ENCODE results near the gene ZSCAN5C.
A peak's percentile ranks its signal among the peaks of the same experiment; 100 is the strongest.
"Not testable (repeated sequence)": the region's sequence is repeated elsewhere in the genome, so short reads cannot be mapped to it uniquely, and the experiment has no call there.

ZSCAN5C gene

DNA sequence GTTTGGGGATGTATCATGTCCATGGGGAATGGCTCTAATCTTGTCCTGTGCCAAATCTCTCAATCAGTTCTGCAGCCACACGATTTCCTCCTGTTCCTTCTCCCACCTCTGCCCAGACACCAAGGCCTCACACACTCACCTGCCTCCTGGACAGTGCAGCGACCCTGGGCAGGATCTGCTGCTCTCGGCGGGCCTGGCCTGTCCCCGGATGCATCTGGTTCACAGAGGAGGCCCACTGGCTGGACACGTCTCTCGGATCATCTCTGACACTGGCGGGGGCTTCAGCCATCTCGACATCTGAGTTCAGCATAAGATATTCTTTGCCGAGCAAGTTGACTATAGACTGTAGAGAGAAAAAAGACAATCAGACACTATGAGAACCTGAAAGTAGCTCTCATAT, 10.4 kb upstream of the ZSCAN5C start:
- no peak for DNase-seq (ENCODE audit: low read depth in 1 of 2, low spot score in 1 of 2)

DNA sequence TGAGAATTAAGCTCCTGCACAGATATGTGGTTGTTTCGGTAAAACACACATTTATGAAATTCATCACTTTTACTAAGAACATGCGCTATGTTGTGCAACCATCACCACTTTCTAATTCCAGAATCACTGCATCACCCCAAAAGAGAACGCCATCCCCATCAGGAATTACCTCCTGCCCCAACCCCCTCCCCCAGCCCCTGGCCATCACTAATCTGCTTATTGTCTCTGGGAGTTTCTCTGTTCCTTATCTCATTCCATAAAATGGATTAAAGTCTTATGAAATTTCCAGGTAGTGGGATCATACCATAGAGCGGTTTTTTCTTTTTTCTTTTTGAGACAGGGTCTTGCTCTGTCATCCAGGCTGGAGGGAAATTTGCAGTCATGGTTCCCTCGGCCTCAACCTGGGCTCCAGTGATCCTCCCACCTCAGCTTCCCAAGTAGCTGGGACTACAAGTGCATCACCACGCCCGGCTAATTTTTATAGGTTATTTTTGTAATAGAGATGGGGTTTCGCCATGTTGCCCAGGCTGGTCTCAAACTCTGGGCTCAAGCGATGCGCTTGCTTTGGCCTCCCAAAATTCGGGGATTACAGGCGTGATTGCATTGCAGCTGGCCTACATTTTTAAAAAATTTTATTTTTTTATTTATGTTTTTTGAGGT, 8.0 kb upstream of the ZSCAN5C start:
- no peak for DNase-seq (ENCODE audit: low read depth in 1 of 2, low spot score in 1 of 2)

DNA sequence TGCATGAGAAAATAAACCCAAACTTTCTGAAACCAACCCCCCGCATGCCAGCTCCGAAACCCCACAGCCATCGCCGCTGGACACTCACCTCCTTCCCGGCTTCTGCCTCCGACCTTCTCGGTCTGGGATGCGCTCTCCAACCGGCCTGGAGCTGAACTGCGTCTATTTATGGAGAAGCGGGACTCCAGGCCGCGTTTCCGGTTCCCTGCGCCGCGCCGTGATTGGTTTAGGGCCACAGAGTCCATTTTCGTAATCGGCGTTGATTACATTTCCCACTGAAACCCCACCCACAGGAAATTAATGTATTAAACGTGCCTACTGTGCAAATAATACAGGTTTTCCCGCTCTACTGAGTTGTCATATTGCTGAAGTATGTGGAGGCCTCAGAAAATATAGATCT, 4.4 kb upstream of the ZSCAN5C start, which contains the start of gene ZSCAN5B:
Gene ZSCAN5B (minus strand): TSS at position 138 of the 400 bp plus-strand sequence. CDS start 4,731 bp downstream, outside the sequence.
- DNase-seq (ENCODE audit: low read depth in 1 of 2, low spot score in 1 of 2), result not testable (repeated sequence)

DNA sequence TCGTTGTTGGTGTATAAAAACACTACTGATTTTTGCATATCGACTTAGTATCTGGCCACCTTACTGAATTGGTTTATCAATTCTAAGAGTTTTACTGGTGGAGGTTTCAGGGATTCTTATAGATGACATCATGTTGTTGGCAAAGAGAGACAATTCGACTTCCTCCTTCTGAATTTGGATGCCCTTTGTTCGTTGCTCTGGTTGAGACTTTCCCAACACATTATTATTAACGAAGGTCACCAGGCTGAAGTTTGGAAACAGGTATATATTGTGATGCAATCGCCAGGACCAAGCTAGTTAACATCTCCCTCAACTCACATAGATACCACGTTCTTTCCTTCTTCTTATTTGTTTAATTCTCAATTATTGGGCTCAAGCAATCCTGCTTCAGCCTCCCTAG, 2.4 kb upstream of the ZSCAN5C start:
- no peak for DNase-seq (ENCODE audit: low read depth in 1 of 2, low spot score in 1 of 2)

DNA sequence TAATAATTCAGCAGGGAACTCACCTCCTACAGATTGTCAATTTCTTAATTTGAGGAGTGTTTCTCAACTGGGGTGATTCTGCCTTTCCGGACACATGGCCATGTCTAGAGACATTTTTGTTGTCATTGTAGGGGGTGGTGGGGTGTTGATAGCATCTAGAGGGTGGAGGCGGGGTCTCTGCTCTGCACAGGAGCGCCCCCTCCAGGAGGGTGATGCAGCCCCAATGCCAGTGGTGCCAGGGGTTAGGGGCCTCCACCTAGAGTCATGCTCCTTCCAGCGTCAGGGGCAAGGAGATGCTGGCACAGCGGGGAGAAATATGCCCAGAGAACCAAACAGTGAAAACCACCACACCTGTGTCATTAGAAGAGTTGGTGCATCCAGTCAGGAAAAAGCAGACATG, 5.5 kb downstream of the ZSCAN5C start:
- not testable (repeated sequence) for DNase-seq (ENCODE audit: low read depth in 1 of 2, low spot score in 1 of 2)

DNA sequence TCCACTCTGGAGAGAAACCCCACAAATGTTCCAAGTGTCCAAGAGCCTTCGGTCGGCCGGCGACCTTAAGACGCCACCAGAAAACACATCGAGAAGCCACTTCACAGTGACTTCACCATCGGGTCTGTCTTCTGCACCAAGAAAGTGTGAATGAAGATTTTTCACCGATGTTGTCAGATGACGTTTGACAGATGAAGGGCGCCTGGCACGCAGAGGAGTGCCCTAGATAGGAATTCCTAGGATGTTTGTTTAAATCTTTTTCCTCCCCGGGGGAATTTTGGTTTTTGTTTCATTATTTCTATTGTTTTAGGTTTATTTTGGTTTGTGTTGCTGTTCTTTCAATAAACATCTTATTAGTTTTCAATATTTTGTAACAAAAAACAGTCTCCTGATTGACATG, 7.0 kb downstream of the ZSCAN5C start:
- DNase-seq (ENCODE audit: low read depth in 1 of 2, low spot score in 1 of 2), result no peak

DNA sequence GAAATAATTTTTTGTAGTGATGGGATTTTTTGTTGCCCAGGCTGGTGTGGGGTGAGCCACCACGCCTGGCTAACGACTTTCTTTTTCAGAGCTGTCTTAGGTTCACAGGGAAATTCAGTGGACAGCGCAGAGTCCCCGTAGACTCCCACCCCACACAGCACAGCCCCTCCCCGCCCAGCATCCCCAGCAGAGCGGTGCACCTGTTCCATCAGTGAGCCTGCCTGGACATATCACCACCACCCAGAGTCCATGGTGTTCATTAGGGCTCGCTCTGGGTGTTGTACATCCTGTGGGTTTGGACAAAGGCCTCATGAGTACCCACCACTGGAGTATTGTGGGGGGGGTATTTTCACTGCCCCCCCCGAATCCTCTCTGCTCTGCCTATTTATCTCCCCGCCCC, 8.0 kb downstream of the ZSCAN5C start:
- not testable (repeated sequence) for DNase-seq (ENCODE audit: low read depth in 1 of 2, low spot score in 1 of 2)

DNA sequence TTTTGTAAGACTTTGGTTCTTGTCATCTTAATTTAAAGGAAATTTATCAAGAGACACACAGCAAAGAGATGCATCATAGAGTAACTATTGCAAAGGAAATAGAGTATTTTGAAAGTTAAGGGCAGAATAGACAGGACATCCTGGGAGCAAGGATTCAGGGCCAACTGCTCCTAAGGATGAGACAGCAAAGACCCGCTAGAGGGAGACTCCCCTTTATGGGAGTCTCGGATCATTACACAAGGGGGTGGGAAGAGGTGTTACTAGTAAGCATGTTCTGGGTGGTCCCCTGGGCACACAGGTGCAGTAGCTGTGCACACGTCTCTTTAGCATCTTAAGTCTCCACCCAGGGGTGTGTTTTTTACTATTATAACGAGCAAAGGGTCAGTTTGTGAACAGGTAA, 9.6 kb downstream of the ZSCAN5C start:
- DNase-seq (ENCODE audit: low read depth in 1 of 2, low spot score in 1 of 2), result no peak

DNA sequence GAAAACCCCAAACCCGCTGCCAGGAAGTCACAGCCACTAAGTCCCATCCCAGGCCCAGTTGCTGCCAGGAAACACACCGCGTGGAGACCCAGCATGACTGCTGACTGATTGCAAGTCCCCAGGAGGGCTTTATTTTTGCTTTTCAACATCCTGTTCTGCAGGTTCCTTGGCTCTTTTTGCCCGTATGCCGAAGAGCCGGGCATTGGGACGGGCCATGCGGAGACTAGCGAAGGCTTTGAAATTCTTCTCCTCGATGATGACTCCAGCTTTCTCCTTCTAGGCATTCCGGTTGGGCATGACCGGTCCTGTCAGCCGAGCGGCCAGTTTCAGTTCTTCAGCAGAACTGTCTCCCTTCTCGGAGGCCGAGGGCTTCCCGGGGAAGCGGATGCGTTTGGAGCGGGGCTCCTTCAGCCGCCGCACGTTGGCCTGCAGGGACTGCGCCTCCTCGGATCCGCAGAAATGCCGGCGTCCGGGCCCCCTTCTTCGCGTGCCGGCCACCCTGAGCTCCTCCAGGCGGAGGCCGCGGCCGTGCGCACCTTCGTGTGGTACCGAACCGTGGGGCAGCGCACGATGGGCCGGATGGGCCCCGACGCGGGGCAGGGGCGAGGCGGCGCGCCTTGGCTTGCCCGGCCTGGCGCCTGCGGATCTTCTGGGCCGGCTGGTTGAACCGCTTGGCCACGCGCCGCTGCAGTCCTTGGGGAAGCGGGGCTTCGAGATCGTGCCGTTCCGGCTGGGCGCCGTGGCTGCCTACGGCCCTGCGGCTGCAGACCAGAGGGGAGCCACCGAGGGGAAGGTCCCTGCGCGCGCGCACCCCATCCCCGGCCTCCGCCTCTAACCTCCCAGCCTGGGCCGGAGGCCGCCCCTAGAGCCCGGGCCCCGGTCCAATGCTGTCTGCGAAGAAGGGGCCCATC, 15.2 kb downstream of the ZSCAN5C start:
- DNase-seq (ENCODE audit: low read depth in 1 of 2, low spot score in 1 of 2), result no peak

DNA sequence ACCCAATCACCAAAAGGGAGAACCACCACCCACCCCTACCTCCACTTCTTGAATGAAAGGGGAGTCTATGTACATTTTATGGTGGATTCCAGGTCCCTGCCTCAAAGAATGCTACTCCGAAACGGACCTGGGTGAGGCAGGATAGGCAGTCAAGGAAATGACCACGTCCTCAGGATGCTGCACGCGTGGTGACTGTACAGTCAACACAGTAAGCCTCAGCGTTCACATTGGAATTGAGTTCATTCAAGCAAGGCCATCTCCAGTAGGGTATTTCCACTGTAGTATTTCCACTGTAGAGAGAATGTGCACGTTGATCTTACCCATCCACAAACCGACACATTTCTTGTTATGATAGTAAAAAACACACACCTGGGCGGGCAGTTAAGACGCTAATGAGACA, 16.9 kb downstream of the ZSCAN5C start:
- DNase-seq (ENCODE audit: low read depth in 1 of 2, low spot score in 1 of 2), result no peak

DNA sequence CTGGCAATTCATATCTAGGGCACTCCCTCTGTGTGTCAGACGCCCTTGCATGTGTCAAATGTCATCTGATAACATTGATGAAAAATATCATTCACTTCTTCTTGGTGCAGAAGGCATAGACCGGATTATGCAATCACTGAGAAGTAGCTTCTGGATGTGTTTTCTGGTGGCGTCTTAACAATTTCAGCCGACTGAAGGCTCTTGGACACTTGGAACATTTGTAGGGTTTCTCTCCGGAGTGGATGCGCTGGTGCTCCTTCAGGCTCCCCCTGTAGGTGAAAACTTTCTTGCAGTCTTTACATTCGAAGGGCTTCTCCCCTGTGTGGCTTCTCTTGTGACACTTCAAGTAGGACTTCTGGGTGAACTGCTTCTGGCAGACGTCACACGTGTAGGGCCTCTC, 19.4 kb downstream of the ZSCAN5C start:
- not testable (repeated sequence) for DNase-seq (ENCODE audit: low read depth in 1 of 2, low spot score in 1 of 2)

DNA sequence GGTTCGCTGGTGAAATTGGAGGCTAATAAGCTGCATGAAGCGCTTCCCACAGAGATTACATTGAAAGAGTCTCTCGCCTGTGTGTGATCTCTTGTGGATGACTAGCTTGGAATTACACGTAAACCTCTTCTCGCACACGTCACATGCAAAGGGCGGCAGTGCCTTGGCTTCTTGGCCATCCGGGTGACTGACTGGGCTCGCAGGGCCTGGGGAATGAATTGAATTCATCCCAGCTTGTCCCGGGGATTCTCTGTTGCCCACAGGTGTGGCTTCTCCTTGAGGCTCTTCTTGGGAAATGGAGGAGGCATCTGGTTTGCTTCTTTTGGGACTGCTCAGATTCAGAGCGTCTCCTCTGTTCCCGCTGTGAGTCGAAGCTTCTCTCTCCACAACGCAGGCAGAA, 19.8 kb downstream of the ZSCAN5C start:
- no peak for DNase-seq (ENCODE audit: low read depth in 1 of 2, low spot score in 1 of 2)

DNA sequence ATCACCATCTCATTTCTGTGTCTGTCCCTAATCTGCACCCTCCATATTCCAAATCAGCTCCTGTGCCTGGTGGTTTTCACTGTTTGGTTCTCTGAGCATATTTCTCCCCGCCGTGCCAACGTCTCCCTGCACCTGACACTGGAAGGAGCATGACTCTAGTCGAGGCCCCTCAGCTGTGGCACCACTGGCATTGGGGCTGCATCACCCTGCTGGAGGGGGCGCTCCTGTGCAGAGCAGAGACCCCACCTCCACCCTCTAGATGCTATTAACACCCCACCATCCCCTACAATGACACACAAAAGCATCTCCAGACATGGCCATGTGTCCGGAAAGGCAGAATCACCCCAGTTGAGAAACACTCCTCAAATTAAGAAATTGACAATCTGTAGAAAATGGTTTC, 20.8 kb downstream of the ZSCAN5C start:
- no peak for DNase-seq (ENCODE audit: low read depth in 1 of 2, low spot score in 1 of 2)

DNA sequence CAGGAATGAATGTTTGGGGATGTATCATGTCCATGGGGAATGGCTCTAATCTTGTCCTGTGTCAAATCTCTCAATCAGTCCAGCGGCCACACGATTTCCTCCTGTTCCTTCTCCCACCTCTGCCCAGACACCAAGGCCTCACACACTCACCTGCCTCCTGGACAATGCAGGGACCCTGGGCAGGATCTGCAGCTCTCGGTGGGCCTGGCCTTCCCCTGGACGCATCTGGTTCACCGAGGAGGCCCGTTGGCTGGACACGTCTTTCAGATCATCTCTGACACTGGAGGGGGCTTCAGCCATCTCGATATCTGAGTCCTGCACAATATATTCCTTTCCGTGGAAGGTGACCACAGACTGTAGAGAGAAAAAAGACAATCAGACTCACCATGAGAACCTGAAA, 21.4 kb downstream of the ZSCAN5C start:
- no peak for DNase-seq (ENCODE audit: low read depth in 1 of 2, low spot score in 1 of 2)

DNA sequence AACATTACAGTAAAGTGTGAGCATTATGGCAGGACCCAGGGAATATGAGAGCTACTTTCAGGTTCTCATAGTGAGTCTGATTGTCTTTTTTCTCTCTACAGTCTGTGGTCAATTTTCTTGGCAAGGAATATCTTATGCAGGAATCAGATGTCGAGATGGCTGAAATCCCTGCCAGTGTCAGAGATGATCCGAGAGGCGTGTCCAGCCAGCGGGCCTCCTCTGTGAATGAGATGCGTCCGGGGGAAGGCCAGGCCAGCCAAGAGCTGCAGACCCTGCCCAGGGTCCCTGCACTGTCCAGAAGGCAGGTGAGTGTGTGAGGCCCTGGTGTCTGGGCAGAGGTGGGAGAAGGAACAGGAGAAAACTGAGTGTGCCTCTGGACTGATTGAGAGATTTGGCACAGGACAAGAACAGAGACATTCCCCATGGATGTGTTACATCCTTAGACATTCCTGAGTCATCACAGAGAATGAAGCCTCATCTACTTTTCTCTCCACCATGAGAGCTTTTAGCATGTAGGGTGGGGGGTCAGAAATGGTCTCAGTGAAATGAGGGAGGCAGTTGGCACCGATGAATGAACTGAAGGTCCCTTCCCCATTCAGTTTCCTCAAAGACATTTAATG, 43.2 kb downstream of the ZSCAN5C start:
- no peak for DNase-seq (ENCODE audit: low read depth in 1 of 2, low spot score in 1 of 2)

DNA sequence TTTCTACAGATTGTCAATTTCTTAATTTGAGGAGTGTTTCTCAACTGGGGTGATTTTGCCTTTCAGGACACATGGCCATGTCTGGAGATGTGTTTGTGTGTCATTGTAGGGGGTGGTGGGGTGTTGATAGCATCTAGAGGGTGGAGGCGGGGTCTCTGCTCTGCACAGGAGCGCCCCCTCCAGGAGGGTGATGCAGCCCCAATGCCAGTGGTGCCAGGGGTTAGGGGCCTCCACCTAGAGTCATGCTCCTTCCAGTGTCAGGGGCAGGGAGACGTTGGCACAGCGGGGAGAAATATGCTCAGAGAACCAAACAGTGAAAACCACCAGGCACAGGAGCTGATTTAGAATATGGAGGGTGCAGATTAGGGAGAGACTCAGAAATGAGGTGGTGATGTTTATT, 43.7 kb downstream of the ZSCAN5C start:
- not testable (repeated sequence) for DNase-seq (ENCODE audit: low read depth in 1 of 2, low spot score in 1 of 2)

DNA sequence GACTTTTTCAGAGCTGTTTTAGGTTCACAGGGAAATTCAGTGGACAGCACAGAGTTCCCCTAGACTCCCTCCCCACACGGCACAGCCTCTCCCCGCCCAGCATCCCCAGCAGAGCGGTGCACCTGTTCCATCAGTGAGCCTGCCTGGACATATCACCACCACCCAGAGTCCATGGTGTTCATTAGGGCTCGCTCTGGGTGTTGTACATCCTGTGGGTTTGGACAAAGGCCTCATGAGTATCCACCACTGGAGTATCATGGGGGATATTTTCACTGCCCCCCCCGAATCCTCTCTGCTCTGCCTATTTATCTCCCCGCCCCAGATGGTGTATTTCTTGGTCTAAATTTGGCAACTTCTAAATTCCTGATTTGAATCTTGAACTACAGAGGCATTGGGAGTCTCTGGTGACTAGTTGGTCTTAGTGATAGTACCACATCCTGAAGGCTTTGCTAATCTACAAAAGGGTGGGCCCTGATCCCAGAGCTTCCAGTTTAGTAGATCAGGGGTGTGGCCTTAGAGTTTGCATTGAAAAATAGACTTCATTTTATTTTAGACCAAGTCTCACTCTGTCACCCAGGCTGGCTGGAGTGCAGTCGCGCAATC, 46.8 kb downstream of the ZSCAN5C start:
- not testable (repeated sequence) for DNase-seq (ENCODE audit: low read depth in 1 of 2, low spot score in 1 of 2)

DNA sequence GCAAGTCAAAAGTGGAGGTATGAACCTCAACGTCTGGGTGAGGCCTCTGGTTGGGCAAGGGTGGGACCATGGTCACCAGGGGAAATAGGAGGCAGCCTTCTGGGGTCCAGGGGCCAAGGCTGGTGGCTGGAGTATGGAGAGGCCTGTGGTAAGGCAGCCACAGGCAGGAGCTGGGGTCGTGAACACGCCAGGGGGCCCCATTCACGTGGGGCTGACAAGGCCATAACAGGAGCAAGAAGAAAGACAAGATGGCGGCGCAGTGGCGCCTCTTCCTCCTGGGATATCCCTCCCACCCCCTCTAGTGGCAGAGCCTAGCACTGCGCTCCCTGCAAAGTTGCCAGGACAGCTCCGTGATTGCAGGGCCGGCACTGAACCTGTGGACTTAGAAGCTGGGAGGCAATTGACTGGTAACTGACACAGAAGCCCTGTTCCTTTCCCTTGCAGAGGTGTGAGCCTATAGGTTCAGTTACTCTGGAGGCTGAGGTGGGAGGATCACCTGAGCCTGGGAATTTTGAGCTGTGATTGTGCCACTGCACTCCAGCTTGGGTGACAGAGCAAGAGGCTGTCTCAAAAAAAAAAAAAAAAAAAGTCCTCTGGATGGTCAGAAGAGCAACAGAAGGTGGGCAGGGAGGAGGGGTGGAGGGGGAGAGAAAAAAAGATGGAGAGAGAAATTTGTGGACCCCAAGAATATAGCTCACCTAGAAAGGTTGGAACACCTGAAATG, 50.8 kb downstream of the ZSCAN5C start:
- DNase-seq (ENCODE audit: low read depth in 1 of 2, low spot score in 1 of 2), result peak; percentile 35 to 38

DNA sequence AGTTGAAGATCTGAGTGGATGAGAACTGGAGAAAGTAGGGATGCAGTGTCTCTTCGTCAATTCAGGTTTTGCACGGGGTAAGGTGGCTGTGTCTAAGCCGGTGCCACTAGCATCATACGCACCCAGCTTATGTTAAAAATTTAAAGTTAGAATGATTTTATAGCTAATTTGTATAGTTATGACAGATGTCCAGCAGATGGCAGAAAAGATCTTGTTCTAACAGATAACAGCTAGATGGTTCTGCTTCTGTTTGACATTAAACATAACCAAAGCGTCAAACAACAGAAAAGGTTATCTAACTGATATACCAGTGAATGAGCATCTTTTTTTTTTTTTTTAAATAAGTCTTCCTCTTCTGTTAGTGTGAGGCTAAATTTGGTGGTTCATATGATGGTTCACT, 51.7 kb downstream of the ZSCAN5C start:
- no peak for DNase-seq (ENCODE audit: low read depth in 1 of 2, low spot score in 1 of 2)

DNA sequence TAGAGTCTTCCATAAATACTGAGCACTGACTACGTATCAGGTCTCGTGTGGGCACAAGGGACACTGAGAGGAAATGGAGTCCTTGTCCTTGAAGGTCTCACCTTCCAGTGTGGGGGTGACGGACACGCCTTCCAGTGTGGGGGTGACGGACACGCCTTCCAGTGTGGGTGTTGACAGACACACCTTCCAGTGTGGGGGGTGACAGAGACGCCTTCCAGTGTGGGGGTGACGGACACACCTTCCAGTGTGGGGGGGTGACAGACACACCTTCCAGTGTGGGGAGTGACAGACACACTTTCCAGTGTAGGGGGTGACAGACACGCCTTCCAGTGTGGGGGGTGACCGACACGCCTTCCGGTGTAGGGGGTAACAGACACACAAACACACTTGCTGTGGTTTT, 56.2 kb downstream of the ZSCAN5C start:
- DNase-seq (ENCODE audit: low read depth in 1 of 2, low spot score in 1 of 2), result no peak

Data from activated T-helper 1 cell treated with anti-CD3 and anti-CD28 coated beads, Interleukin-2, amount 50 U/mL, for 16 hours (primary cell).